ENCODE results near the gene PPP1R13B.

The PPP1R13B gene

DNA sequence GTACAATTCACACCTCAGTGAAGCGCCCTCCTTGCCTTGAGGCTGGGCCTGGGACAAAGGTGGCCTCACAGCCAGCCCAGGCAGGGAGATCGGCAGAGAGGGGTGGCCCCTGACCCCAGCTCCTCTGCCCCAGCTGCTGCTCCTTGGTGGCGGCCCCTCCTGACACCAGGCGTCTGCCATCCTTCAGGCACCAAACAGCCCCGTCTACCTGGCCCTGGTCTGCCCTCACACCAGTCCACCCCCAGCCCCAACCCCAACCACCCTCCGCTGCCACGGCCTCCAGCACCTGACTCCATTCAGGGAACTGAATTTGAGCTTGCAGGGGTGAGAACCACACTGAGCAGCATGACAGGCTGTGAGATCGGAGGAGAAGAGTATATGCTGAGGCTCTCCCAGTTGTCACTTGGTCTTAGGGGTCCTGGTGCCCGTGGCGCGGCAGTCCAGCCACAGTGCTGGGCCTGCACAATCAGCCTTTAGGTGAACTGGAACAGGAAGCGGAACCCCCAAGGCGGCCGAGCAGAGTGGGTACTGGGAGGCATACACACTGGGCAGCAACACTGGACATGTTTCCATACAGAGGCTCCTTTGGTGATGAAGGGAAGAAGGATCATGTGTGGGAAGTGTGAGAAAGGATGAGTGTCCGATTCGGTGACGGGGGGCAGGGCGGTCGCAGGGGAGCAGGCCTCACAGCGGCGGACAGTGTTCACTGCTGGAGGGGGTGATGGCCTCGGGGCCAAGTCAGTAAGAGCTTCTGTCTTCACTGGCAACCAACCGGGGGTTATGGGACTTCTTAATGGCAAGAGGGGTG lies 113.1 kb downstream of the PPP1R13B start:
- Histone ChIP-seq H3K4me2 (ENCODE audit: insufficient read depth, low read length, poor library complexity, severe bottlenecking) (no peak overlapping the region), H3K27ac (replicated peaks; ENCODE audit: low read length) (no peak overlapping the region), H2AK5ac (ENCODE audit: low read depth, low read length) (no peak overlapping the region), H3K23ac (ENCODE audit: low read depth, low read length, poor library complexity) (no peak overlapping the region), H3K4ac (ENCODE audit: low read length) (no peak overlapping the region), H2BK120ac (ENCODE audit: low read depth, low read length) (no peak overlapping the region), H3K14ac (ENCODE audit: low read length) (no peak overlapping the region), H2BK12ac (ENCODE audit: low read length) (no peak overlapping the region), H3K36me3 (replicated peaks in 1 of 2; ENCODE audit: control insufficient read depth in 2 of 2, insufficient read depth in 2 of 2, low read length in 2 of 2) (peaks cover 26 to 52% of the 10 kb centered on the region in 2 donors), H2BK15ac (ENCODE audit: low read length) (no peak overlapping the region), H3K9ac (ENCODE audit: low read depth, low read length, poor library complexity) (no peak overlapping the region), H4K91ac (ENCODE audit: low read depth, low read length, poor library complexity) (no peak overlapping the region), H2AFZ (ENCODE audit: low read length) (no peak overlapping the region), H3K18ac (ENCODE audit: low read length) (no peak overlapping the region), H3K79me1 (ENCODE audit: low read depth, low read length) (peaks cover 15% of the 10 kb centered on the region), H3K27me3 (ENCODE audit: control insufficient read depth in 3 of 3, insufficient read depth in 3 of 3, low read depth in 1 of 3, low read length in 3 of 3) (no peaks in the 10 kb centered on the region), H3K9me3 (replicated peaks in 1 of 2; ENCODE audit: control insufficient read depth in 2 of 2, insufficient read depth in 1 of 2, low read depth in 1 of 2, low read length in 2 of 2) (no peaks in the 10 kb centered on the region), H3K4me3 (ENCODE audit: low read length in 2 of 2) (no peak overlapping the region), H4K8ac (ENCODE audit: low read depth, low read length) (peak overlapping the region; percentile 31), H2BK5ac (ENCODE audit: low read length) (no peak overlapping the region), H3K4me1 (ENCODE audit: control insufficient read depth in 2 of 2, insufficient read depth in 1 of 2, low read depth in 1 of 2, low read length in 2 of 2) (peaks cover 0 to 2% of the 10 kb centered on the region in 2 donors)
- no CpG with 5 or more reads among the region's 23 CpGs for WGBS, 2 donors (ENCODE audit: extremely low coverage in 2 of 2, insufficient read length in 2 of 2, insufficient replicate concordance in 1 of 2)
- no peak for DNase-seq (ENCODE audit: low spot score)

GRCh38 chr14:103733651-103734050 lies 113.7 kb downstream of the PPP1R13B start:
- H3K27ac ChIP-seq (replicated peaks; ENCODE audit: low read length): no peak overlapping the region

DNA sequence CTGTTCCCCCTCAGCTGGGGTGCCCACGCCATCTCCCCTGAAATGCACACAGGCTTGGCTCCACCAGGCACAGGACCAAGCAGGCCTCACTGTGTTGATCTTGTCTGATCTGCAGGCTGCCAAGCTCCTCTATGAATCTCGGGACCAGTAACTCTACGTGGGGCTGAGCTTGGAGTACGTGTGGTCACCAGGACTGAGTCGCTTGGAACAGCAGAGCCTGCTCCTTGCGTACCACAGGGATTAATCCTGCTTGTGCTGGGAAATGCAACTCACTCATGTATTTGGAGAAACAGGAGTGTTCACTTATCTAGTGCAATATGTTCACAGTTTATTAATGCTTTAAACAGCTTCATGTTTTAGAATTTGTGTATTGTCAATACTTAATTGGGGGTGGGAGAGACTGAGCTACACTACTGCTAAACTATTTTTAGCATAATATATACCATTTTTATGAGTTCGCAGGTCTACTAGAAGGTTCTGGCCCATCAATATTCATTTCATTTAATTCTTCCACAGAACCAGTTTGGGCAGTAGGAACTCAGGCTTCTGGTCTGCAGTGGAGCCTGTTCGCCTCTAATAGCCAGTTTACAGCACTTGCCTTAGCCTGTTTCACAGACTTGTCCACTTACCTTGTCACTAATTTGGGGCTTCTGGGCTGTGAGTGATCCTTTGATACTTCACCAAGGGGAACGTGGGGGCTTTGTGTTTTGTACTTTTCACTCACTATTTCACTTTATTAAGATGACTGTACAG lies 114.3 kb downstream of the PPP1R13B start:
- Histone ChIP-seq H4K91ac (ENCODE audit: low read depth, low read length, poor library complexity) (no peak overlapping the region), H3K23ac (ENCODE audit: low read depth, low read length, poor library complexity) (no peak overlapping the region), H3K4me1 (ENCODE audit: control insufficient read depth in 2 of 2, insufficient read depth in 1 of 2, low read depth in 1 of 2, low read length in 2 of 2) (peaks cover 0 to 2% of the 10 kb centered on the region in 2 donors), H3K79me1 (ENCODE audit: low read depth, low read length) (peaks cover 15% of the 10 kb centered on the region), H2AFZ (ENCODE audit: low read length) (no peak overlapping the region), H3K27me3 (ENCODE audit: control insufficient read depth in 3 of 3, insufficient read depth in 3 of 3, low read depth in 1 of 3, low read length in 3 of 3) (no peaks in the 10 kb centered on the region), H3K4me2 (ENCODE audit: insufficient read depth, low read length, poor library complexity, severe bottlenecking) (no peak overlapping the region), H2BK120ac (ENCODE audit: low read depth, low read length) (no peak overlapping the region), H3K14ac (ENCODE audit: low read length) (no peak overlapping the region), H3K4me3 (ENCODE audit: low read length in 2 of 2) (no peak overlapping the region), H2BK5ac (ENCODE audit: low read length) (no peak overlapping the region), H2BK12ac (ENCODE audit: low read length) (no peak overlapping the region), H3K9me3 (replicated peaks in 1 of 2; ENCODE audit: control insufficient read depth in 2 of 2, insufficient read depth in 1 of 2, low read depth in 1 of 2, low read length in 2 of 2) (no peaks in the 10 kb centered on the region), H3K9ac (ENCODE audit: low read depth, low read length, poor library complexity) (no peak overlapping the region), H2BK15ac (ENCODE audit: low read length) (no peak overlapping the region), H4K8ac (ENCODE audit: low read depth, low read length) (no peak overlapping the region), H3K36me3 (replicated peaks in 1 of 2; ENCODE audit: control insufficient read depth in 2 of 2, insufficient read depth in 2 of 2, low read length in 2 of 2) (peaks cover 33 to 64% of the 10 kb centered on the region in 2 donors), H3K27ac (replicated peaks; ENCODE audit: low read length) (no peak overlapping the region), H3K4ac (ENCODE audit: low read length) (no peak overlapping the region), H2AK5ac (ENCODE audit: low read depth, low read length) (no peak overlapping the region), H3K18ac (ENCODE audit: low read length) (no peak overlapping the region)
- WGBS, 2 donors (ENCODE audit: extremely low coverage in 2 of 2, insufficient read length in 2 of 2, insufficient replicate concordance in 1 of 2): no CpG with 5 or more reads among the region's 9 CpGs
- no peak for DNase-seq (ENCODE audit: low spot score)

More at GRCh38 chr14:103733651-103734050, 113.7 kb downstream of the PPP1R13B start:
- Histone ChIP-seq H3K27me3 (ENCODE audit: control insufficient read depth in 3 of 3, insufficient read depth in 3 of 3, low read depth in 1 of 3, low read length in 3 of 3) (no peaks in the 10 kb centered on the region), H3K9me3 (replicated peaks in 1 of 2; ENCODE audit: control insufficient read depth in 2 of 2, insufficient read depth in 1 of 2, low read depth in 1 of 2, low read length in 2 of 2) (no peaks in the 10 kb centered on the region), H4K91ac (ENCODE audit: low read depth, low read length, poor library complexity) (no peak overlapping the region), H2BK5ac (ENCODE audit: low read length) (no peak overlapping the region), H3K18ac (ENCODE audit: low read length) (no peak overlapping the region), H3K79me1 (ENCODE audit: low read depth, low read length) (peaks cover 15% of the 10 kb centered on the region), H3K4me1 (ENCODE audit: control insufficient read depth in 2 of 2, insufficient read depth in 1 of 2, low read depth in 1 of 2, low read length in 2 of 2) (peaks cover 0 to 2% of the 10 kb centered on the region in 2 donors), H3K4me3 (ENCODE audit: low read length in 2 of 2) (no peak overlapping the region), H3K23ac (ENCODE audit: low read depth, low read length, poor library complexity) (no peak overlapping the region), H3K36me3 (replicated peaks in 1 of 2; ENCODE audit: control insufficient read depth in 2 of 2, insufficient read depth in 2 of 2, low read length in 2 of 2) (peaks cover 33 to 58% of the 10 kb centered on the region in 2 donors), H3K14ac (ENCODE audit: low read length) (no peak overlapping the region), H3K4ac (ENCODE audit: low read length) (no peak overlapping the region), H4K8ac (ENCODE audit: low read depth, low read length) (no peak overlapping the region), H3K9ac (ENCODE audit: low read depth, low read length, poor library complexity) (no peak overlapping the region), H2BK12ac (ENCODE audit: low read length) (no peak overlapping the region), H2AK5ac (ENCODE audit: low read depth, low read length) (no peak overlapping the region), H2BK120ac (ENCODE audit: low read depth, low read length) (no peak overlapping the region), H2BK15ac (ENCODE audit: low read length) (no peak overlapping the region), H3K4me2 (ENCODE audit: insufficient read depth, low read length, poor library complexity, severe bottlenecking) (no peak overlapping the region), H2AFZ (ENCODE audit: low read length) (no peak overlapping the region)
- no peak for DNase-seq (ENCODE audit: low spot score)
- no CpG with 5 or more reads among the region's 14 CpGs for WGBS, 2 donors (ENCODE audit: extremely low coverage in 2 of 2, insufficient read length in 2 of 2, insufficient replicate concordance in 1 of 2)
